ENCODE data around the gene RAP1A.

RAP1A gene

DNA sequence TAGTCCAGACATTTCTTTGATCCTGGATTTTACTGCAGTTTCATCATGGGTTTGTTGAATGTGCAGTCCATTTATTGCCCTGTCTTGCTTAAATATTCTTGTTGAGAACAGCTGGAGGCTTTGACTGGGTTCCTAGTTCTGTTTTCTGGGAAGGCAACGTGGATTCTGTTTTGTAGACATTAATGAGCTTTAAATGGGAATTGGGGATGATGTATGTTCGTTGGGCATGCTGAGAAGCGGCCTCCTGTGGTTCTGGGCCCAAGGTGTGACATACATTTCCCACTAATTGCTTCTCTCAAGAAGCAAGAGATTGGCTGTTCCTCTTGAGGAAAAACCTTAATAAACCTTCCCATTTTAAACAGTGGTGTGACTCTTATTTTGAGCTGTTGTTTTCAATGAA lies 96.7 kb downstream of the RAP1A start:
- DNase-seq (ENCODE audit: low read depth), result no peak
- TF ChIP-seq, protein P1, sequence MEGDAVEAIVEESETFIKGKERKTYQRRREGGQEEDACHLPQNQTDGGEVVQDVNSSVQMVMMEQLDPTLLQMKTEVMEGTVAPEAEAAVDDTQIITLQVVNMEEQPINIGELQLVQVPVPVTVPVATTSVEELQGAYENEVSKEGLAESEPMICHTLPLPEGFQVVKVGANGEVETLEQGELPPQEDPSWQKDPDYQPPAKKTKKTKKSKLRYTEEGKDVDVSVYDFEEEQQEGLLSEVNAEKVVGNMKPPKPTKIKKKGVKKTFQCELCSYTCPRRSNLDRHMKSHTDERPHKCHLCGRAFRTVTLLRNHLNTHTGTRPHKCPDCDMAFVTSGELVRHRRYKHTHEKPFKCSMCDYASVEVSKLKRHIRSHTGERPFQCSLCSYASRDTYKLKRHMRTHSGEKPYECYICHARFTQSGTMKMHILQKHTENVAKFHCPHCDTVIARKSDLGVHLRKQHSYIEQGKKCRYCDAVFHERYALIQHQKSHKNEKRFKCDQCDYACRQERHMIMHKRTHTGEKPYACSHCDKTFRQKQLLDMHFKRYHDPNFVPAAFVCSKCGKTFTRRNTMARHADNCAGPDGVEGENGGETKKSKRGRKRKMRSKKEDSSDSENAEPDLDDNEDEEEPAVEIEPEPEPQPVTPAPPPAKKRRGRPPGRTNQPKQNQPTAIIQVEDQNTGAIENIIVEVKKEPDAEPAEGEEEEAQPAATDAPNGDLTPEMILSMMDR (IDR thresholded peaks at IDR 0.05; ENCODE audit: low read depth, low read length, missing control alignments), result no peak
- H3K4me3 ChIP-seq (ENCODE audit: low read depth, low read length), result no peak overlapping the region

DNA sequence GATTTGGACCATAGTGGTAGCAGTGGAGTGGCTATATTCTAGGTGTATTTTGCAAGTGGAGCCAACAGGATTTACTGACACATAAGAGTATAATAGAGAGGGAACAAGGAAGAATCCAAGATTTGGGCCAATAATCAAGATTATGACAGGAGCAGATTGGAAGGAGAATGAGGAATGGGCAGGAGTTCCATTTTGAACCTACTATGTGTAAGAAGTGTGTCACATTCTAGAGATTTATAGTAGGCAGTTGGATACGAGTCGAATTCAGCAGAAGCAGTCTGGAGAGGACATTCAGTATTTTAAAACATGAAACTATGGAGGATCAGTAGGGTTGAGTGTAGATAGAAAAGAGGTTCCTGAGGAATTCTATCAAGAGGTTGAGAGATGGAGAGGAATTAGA lies 97.9 kb downstream of the RAP1A start:
- H3K4me3 ChIP-seq (ENCODE audit: low read depth, low read length), result no peak overlapping the region
- TF ChIP-seq, protein P1 (IDR thresholded peaks at IDR 0.05; ENCODE audit: low read depth, low read length, missing control alignments), result no peak
- DNase-seq (ENCODE audit: low read depth), result no peak

DNA sequence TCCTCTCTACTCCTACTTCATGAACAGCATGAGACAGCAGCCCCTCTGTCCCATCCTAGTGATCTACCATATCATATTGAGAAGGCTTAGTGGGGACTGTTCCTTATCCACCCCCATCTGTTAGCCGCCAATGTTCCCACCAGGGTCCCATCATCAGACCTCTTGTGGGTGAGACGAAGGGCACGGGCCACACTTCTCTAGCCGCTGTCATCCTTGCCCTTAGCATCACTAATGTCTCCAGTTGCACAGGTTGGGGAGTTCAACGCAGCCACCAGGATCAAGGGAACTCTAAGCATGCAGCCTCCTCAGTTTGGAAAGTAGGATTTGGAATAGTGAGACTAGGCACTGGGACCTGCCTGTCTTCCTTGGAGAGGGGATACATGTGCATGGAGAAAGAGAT lies 99.5 kb downstream of the RAP1A start:
- TF ChIP-seq, protein P1 (IDR thresholded peaks at IDR 0.05; ENCODE audit: low read depth, low read length, missing control alignments), result no peak
- DNase-seq (ENCODE audit: low read depth), result no peak
- no peak overlapping the region for H3K4me3 ChIP-seq (ENCODE audit: low read depth, low read length)

DNA sequence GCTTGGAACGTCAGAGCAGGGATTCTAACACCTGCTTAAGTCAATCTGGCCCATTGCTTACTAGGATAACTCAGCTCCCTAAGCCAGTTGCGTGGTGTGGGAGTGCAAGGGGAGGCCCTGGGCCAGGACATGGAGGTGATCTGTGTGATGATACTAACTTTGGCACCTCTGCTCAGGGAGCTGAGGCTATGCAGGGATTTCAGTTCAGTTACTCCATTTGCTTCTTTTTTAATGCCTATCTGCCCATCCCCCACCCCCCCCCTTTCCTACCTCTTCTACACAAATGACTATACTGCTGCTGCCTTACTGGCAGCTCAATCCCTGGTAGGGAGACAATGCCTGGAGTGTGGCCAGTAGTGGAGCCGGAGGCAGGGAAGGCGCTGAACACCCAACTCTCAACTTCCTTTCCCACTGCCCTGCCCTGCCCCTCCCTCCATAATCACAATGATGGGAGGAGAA lies 100.1 kb downstream of the RAP1A start:
- TF ChIP-seq, protein P1 (IDR thresholded peaks at IDR 0.05; ENCODE audit: low read depth, low read length, missing control alignments), result no peak
- DNase-seq (ENCODE audit: low read depth), result no peak
- no peak overlapping the region for H3K4me3 ChIP-seq (ENCODE audit: low read depth, low read length)

DNA sequence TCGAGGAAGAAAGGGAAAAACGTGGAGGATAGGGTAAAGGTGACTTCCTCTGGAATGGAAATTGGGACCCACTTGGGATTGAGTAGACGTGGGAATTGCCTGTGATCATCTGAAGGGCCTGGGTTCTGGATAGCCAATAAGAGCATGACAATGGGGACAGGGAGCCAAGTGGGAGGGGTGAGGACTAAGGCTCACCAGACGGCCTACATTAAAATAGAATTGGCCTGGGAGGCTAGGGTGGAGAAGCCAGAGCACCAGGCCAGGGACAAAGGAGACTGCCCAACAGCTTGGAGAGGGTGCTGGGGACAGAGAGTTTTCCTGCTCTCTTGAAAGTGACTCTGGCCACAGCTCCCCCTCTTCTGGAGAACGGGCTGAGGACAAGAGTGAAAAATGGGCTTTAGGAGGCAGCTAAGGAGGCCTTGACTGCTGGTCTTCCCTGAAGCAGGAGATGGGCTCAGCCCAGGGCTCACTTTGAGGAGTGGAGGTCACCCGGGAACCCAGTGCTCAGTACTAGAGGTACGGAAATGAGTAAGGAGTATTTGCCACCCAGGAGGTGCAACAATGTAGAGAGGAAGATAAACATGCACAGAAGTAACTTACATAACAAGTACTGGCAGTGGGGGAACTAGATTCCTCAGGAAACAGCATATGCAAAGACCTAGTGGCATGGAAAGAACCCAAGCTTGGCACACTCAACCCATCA lies 100.8 kb downstream of the RAP1A start:
- H3K4me3 ChIP-seq (ENCODE audit: low read depth, low read length), result no peak overlapping the region
- no peak for DNase-seq (ENCODE audit: low read depth)
- TF ChIP-seq, protein P1 (IDR thresholded peaks at IDR 0.05; ENCODE audit: low read depth, low read length, missing control alignments), result no peak

DNA sequence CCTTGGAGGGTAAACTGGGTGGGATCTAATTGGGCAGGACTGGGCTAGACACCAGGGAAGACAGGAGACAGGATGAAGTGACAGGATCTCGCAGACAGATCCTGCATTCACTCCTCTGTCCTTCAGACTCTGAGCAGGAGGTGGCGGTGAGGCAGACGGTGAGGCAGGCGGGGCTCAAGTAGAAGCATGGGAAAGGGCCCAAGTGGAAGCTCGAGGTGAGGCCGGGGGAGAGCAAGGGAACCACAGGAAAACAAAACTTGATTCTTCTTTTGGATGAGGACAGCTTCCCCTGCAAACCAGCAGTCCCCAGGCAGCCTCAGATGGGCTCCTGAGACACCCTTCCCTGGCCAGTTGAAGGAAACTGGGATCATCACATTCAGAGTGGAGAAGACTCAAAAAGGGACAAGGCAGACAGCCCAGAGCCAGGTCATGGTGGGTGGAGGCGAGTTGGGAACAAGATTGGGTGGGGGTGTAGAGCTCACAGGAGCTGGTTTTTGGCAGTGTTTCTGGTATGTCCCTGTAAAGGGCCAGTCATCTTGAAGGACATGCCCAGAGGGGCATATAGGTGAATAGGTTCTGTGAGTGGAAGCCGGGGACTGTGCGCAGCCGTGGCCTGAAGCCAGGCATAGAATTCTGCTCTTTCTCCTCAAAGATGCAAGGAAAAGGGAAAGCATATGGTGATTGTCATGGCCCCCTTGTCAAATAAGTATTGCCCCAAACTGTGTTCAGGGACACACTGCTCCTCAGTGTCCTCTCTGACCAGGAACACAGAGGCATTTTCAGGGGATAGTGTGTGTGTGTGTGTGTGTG lies 101.6 kb downstream of the RAP1A start:
- TF ChIP-seq, protein P1 (IDR thresholded peaks at IDR 0.05; ENCODE audit: low read depth, low read length, missing control alignments), result no peak
- no peak overlapping the region for H3K4me3 ChIP-seq (ENCODE audit: low read depth, low read length)
- DNase-seq (ENCODE audit: low read depth), result no peak

Measured in GM12864 (cell line).